A673 (cell line): ENCODE data around the gene KLHL26.

ENCODE experiments used
- EZH2 ChIP-seq: fragments of 200-600 bp; sonication (generic); IDR thresholded peaks from 2 replicates; pipeline ENCODE4 v1.6.1; 2017; ENCODE audit warnings: borderline replicate concordance, low read depth, mild to moderate bottlenecking, mixed read lengths, antibody characterized with exemption, low read length; ENCODE audit not compliant: poor library complexity, severe bottlenecking
- TF ChIP-seq, protein P1 (sequence below): fragments of 300-800, 200-600 bp; sonication (generic); conservative IDR thresholded peaks from 2 replicates; pipeline ENCODE4 v1.5.1; 2017; ENCODE audit warnings: low read depth, mild to moderate bottlenecking, antibody characterized with exemption, low read length, moderate library complexity, mixed read lengths

DNA sequence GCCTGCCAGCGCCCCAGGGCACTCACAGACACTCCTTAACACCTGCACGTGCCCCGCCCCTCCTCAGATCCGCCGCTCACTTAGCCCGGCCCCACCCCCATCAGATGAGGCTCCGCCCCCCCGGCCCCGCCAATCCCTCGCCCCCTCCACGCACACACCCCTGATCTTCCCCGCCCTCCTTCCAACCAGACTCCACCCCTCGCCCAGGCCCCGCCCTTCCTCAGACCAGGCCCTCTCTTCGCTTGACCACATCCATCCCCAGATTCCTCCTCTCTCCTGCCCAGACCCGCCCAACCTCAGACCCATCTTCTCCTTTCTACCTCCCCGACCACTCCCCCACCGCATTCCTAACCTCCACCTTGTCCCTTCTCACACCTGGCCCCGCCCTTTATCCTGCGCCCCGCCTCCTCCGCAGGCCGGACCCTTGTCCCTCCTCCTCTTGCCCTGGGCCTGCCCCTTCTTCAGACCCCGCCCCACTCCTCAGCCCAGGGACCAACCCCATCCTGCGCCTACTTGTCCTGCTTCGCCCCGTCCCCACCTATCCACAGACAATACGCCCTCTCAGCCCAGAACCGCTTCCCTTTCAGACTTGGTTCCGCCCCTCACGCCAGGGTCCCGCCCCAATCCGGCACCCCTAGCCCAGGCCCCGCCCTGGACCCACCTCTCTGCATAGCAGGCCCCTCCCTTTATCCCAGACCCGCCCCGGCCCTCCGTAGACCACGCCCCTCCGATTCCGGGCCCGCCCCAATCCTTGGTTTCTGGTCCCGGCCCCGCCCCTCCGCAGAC is 452 bp upstream of the KLHL26 start:
- no peak for TF ChIP-seq EZH2
- TF ChIP-seq, protein P1, sequence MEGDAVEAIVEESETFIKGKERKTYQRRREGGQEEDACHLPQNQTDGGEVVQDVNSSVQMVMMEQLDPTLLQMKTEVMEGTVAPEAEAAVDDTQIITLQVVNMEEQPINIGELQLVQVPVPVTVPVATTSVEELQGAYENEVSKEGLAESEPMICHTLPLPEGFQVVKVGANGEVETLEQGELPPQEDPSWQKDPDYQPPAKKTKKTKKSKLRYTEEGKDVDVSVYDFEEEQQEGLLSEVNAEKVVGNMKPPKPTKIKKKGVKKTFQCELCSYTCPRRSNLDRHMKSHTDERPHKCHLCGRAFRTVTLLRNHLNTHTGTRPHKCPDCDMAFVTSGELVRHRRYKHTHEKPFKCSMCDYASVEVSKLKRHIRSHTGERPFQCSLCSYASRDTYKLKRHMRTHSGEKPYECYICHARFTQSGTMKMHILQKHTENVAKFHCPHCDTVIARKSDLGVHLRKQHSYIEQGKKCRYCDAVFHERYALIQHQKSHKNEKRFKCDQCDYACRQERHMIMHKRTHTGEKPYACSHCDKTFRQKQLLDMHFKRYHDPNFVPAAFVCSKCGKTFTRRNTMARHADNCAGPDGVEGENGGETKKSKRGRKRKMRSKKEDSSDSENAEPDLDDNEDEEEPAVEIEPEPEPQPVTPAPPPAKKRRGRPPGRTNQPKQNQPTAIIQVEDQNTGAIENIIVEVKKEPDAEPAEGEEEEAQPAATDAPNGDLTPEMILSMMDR: no peak
